ENCODE data around the gene NPRL2. TPM values are rescaled to one million over a fixed set of nuclear protein-coding genes. Genes with fewer than 3 reads are reported as not detected.

The NPRL2 gene
- total RNA-seq, 1 donor from 2014 or later: 18.0 TPM

DNA sequence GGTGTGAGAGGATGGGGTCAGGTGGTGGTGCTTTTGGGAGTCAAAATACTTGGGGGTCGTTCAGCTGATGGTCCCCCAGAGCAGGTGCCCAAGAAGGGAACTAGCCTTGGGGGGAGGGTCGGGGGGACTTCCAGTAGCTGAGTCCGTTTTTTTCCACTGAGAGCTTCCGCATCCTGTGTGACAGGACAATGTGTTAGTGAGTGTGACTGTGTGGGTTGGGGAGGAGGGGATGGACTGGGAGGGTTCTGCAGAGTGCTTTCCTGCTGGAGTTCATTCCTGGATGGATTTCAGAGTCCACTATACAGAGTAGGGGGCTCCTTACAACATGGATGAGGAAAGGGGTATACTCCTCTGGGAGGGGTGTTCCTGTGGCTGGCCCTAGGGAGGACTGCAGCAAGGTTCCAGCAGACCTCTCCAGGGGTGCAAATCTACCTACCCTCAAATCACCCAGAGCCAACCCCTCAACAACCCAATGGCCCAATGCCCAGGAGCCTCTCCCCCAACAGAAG lies 27.4 kb downstream of the NPRL2 start:
- TF ChIP-seq, protein P1, sequence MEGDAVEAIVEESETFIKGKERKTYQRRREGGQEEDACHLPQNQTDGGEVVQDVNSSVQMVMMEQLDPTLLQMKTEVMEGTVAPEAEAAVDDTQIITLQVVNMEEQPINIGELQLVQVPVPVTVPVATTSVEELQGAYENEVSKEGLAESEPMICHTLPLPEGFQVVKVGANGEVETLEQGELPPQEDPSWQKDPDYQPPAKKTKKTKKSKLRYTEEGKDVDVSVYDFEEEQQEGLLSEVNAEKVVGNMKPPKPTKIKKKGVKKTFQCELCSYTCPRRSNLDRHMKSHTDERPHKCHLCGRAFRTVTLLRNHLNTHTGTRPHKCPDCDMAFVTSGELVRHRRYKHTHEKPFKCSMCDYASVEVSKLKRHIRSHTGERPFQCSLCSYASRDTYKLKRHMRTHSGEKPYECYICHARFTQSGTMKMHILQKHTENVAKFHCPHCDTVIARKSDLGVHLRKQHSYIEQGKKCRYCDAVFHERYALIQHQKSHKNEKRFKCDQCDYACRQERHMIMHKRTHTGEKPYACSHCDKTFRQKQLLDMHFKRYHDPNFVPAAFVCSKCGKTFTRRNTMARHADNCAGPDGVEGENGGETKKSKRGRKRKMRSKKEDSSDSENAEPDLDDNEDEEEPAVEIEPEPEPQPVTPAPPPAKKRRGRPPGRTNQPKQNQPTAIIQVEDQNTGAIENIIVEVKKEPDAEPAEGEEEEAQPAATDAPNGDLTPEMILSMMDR (IDR thresholded peaks at IDR 0.05; ENCODE audit: insufficient read depth, low read length, poor library complexity, severe bottlenecking): no peak
- no peak for DNase-seq (ENCODE audit: low read depth)
- Histone ChIP-seq H3K36me3 (ENCODE audit: control insufficient read depth, insufficient read depth, low read length) (no peaks in the 10 kb centered on the region), H3K27me3 (ENCODE audit: control insufficient read depth, insufficient read depth, low read length) (no peaks in the 10 kb centered on the region), H3K4me3 (ENCODE audit: low read depth, low read length) (no peak overlapping the region)

DNA sequence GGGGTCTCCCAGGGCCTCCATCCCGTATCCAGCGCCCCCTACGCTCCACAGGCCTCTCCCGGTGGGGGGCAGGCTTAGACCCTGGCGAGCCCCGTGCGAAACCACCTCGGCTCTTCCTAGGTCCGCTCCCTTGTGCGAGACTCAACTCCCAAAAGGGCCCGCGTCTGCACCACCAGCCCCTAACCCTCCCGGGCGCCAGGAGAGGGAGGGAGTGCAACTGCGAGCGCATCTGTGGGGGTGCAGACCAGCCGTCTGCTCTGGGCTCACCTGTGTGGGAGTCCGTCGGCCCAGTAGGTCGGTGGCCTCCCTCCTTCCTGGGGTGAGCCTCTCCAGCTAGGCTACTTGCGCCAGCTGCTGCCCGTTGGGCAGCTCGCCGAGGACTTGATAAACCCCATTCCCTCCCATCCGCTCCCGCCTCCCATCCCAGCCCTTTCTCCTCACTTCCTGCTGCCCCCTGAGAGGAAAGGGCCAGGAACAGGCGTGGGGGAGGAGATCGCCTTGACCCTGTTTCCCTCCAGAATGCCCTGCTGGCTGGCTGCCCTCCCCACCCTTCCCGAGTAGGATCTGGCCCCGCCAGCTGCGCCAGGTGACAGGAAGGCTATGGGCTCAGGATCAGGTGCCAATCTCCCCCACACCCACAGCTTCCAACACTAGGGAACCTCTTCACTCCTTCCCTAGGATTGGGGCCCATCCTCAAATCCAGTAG lies 28.0 kb downstream of the NPRL2 start, which contains the start of gene HYAL2:
HYAL2 (minus strand) TSS at position 360 of the 706 bp plus-strand sequence. CDS start 2,256 bp downstream, outside the sequence.
- H3K36me3 ChIP-seq (ENCODE audit: control insufficient read depth, insufficient read depth, low read length): peaks cover 3% of the 10 kb centered on the region
- no peaks in the 10 kb centered on the region for H3K27me3 ChIP-seq (ENCODE audit: control insufficient read depth, insufficient read depth, low read length)
- no peak for DNase-seq (ENCODE audit: low read depth)
- TF ChIP-seq, protein P1 (IDR thresholded peaks at IDR 0.05; ENCODE audit: insufficient read depth, low read length, poor library complexity, severe bottlenecking): peak; percentile 2
- peak within 1 kb of the TSS; percentile 81 for H3K4me3 ChIP-seq (ENCODE audit: low read depth, low read length)

DNA sequence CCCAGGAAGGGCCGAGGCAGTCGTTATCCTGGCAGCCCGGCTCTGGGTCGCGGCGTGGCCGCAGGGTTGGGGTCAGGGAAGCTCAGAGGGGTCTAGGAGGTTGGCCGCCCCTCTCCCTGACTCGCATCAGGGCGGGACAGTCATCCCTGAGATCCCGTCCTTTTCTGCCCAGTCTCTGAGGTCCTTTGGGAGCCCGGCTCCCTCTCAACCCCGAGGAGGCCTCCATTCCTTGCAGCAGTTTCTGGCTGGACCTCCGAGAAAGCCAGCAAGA lies 28.5 kb downstream of the NPRL2 start:
- Histone ChIP-seq H3K36me3 (ENCODE audit: control insufficient read depth, insufficient read depth, low read length) (peaks cover 3% of the 10 kb centered on the region), H3K4me3 (ENCODE audit: low read depth, low read length) (peak overlapping the region; percentile 81), H3K27me3 (ENCODE audit: control insufficient read depth, insufficient read depth, low read length) (no peaks in the 10 kb centered on the region)
- no peak for DNase-seq (ENCODE audit: low read depth)
- TF ChIP-seq, protein P1 (IDR thresholded peaks at IDR 0.05; ENCODE audit: insufficient read depth, low read length, poor library complexity, severe bottlenecking): no peak

DNA sequence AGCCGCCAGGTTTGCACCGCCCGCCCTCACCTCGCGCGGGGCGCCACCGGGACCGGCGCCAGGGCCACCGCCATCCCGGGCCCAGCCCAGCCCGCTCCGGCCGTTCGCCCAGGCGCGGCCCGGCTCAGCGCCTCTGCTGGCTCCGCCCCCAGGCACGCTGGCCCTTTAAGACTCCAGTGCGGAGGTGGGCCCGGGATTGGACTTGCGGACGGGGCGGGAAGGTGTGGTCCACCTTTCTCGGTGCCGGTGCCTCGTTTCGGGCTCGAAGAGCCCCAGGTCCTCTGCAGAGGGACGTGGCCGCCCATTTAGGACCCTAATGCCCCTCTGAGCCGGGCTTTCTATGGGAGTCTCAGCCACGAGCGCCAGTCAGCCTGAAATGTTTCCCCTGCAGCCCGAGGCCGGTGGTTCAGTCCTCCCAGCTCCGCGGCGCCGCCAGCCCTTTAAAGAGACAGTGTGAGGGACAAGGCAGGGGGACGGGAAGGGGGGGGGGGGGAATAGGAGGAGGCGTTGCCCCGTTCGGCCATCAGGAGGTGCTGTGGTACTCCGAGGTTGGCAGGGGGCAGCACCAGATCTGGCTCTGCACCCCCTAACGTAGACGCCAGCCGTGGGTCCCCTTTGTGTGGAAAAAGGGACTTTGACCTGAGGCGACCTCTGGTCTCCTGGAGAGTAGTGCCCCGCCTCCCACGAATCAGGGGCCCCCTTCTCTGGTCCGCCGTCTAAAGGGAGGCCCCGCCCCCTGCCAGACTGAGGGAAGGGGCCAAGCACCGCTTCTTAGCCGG lies 29.1 kb downstream of the NPRL2 start:
- peaks cover 3% of the 10 kb centered on the region for H3K36me3 ChIP-seq (ENCODE audit: control insufficient read depth, insufficient read depth, low read length)
- peak overlapping the region; percentile 81 for H3K4me3 ChIP-seq (ENCODE audit: low read depth, low read length)
- no peak for DNase-seq (ENCODE audit: low read depth)
- TF ChIP-seq, protein P1 (IDR thresholded peaks at IDR 0.05; ENCODE audit: insufficient read depth, low read length, poor library complexity, severe bottlenecking): peak; percentile 74
- no peaks in the 10 kb centered on the region for H3K27me3 ChIP-seq (ENCODE audit: control insufficient read depth, insufficient read depth, low read length)

DNA sequence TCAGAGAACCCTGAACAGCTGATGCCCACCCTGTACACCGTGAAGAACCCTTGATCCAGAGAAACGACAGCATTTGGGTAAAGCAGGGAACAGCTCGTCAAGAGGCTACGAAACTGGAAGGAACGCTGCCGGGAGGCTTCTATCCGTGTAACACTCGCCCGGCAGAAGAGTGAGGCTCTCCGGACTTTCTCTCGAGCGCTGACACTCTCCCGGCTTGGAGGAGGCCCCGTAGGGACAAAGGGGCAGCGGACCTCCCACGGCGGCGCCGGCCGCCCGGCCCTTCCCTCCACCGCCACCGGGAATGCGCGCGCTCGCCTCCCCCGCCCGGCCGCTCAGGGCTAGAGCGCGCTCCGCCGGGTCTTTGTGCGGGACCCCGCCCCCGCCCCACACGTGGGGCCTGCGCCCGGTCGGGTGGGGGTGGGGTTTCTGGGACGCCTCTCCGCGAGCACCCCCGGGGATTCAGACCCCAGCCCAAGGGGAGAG lies 29.7 kb downstream of the NPRL2 start:
- no peak for DNase-seq (ENCODE audit: low read depth)
- Histone ChIP-seq H3K27me3 (ENCODE audit: control insufficient read depth, insufficient read depth, low read length) (no peaks in the 10 kb centered on the region), H3K4me3 (ENCODE audit: low read depth, low read length) (peak overlapping the region; percentile 81), H3K36me3 (ENCODE audit: control insufficient read depth, insufficient read depth, low read length) (peaks cover 3% of the 10 kb centered on the region)
- TF ChIP-seq, protein P1 (IDR thresholded peaks at IDR 0.05; ENCODE audit: insufficient read depth, low read length, poor library complexity, severe bottlenecking): no peak
